Stomach (tissue), 4 donors: Measurements from ENCODE around the gene NCOA4.

Experiments used
- CTCF ChIP-seq, 7 experiments: fragments of 450-650 bp in 4 of 7; fragments of 200-600 bp in 3 of 7; sonication (generic) in 3 of 7; IDR thresholded peaks; one replicate each; pipeline ENCODE4 v1.5.1; 2016 to 2019; ENCODE audit warnings: antibody characterized with exemption in 7 of 7, control low read depth in 2 of 7, mild to moderate bottlenecking in 1 of 7
- EP300 ChIP-seq: sonication (generic); formaldehyde crosslinking; IDR thresholded peaks from one replicate; pipeline ENCODE4 v1.6.1; 2017; ENCODE audit warnings: antibody characterized with exemption
- POLR2A ChIP-seq, 4 donors: fragments of 450-650 bp; IDR thresholded peaks; one replicate each; pipeline ENCODE4 v1.6.1; 2016; ENCODE audit warnings: antibody characterized with exemption in 4 of 4, control low read depth in 2 of 4, mild to moderate bottlenecking in 1 of 4, moderate library complexity in 1 of 4

- TF ChIP-seq CTCF (IDR thresholded peaks at IDR 0.05) (no peak), EP300 (no peak), POLR2A (IDR thresholded peaks at IDR 0.05) (no peak)
Measured at GRCh38 chr10:46077731-46078413, 47.4 kb upstream of the NCOA4 start.
